Measurements from ENCODE around the gene INPP5A. TPM values are rescaled to one million over a fixed set of nuclear protein-coding genes. Genes with fewer than 3 reads are reported as not detected.

INPP5A gene
- total and polyA plus RNA-seq, 10 of the 15 experiments (the other 5 are each of a cell fraction or from before 2014, with no cell fraction given), result 0.52 to 15.0 (median 6.3) TPM

DNA sequence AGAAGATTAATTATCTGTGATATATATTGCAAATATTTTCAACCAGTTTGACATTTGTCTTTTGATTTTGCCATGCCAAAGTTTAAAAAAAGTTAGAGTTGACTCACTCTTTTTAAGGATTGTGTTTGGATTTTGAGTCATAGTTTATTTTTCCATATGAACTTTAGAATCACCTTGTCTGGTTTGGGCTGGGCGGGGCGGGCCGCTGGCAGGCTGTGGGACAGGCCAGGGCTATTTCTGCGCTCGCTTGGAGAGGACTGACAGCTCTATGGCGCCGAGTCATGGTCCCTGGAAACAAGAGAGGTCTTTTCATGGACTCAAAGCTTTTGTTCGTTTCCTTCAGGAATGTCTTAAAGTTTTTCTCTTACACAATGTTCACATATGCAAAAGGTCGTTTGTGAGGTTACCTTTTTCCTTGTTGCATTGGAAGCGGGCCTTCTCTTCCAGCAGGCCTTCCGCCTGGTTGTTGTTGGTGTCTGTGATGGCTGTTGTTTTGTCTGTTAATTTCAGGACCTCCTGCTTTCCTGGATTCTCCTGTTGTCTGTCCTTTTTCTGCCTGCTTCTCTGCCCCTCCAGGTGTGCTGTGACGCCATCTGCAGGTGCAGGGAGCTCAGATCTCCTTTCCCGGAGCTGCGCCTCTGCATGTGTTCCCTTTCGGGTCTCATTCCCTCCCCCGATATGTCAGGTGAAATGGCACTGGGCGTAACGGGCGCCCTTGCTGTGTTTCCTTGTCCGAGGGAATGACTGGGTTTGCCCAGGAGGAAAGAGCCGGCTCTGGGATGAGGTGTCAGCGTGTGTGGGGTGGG is 53.8 kb downstream of the INPP5A start:
- intact Hi-C loops (cut with micrococcal nuclease; ENCODE audit: unreplicated experiment) (no loop called here), in situ Hi-C loops (cut with MboI) (no loop called here)
- H3K79me2 ChIP-seq (ENCODE audit: control insufficient read depth, insufficient read depth, low read length), result peaks cover 8% of the 10 kb centered on the region
- H3K9ac ChIP-seq (ENCODE audit: control insufficient read depth, insufficient read depth, low read length), result no peak overlapping the region
- SMC1A ChIA-PET (ENCODE audit: uncharacterized antibody, unreplicated experiment), result interaction anchor here (0.9 to 3.6 kb wide), 3 partner anchors 15 to 51 kb away, joined by 3 to 21 read pairs (median 13); no protein-coding TSS in a partner anchor
- H4K20me1 ChIP-seq (ENCODE audit: control insufficient read depth, insufficient read depth), result no peaks in the 10 kb centered on the region
- FAIRE-seq (no peak), ATAC-seq (no peak), DNase-seq (ENCODE audit: low read depth, low spot score) (no peak)
- no peak overlapping the region for H3K4me2 ChIP-seq (ENCODE audit: control insufficient read depth, insufficient read depth)
- no peaks in the 10 kb centered on the region for H3K27me3 ChIP-seq (replicated peaks in 1 of 2; ENCODE audit: control insufficient read depth in 2 of 2, insufficient read depth in 2 of 2, low read length in 1 of 2)
- H3K9me3 ChIP-seq (replicated peaks; ENCODE audit: control insufficient read depth, insufficient read depth, low read length), result peaks cover 2% of the 10 kb centered on the region; the same call in 2 of the 3 replicates
- CTCF ChIA-PET, result interaction anchor here (3.4 kb wide), 1 partner anchor 132 kb away, joined by 9 read pairs; no protein-coding TSS in a partner anchor
- H3K36me3 ChIP-seq (ENCODE audit: control insufficient read depth in 2 of 2, insufficient read depth in 2 of 2, low read length in 1 of 2), result no peaks in the 10 kb centered on the region
- H3K4me3 ChIP-seq, result no peak overlapping the region
- 89% methylated on average over 19 of the region's 22 CpGs for WGBS (ENCODE audit: insufficient coverage, insufficient replicate concordance, low lambda C conversion rate, missing lambda C conversion rate)
- POLR2A ChIA-PET, result interaction anchor here (0.6 to 1.0 kb wide), 2 partner anchors 20 to 51 kb away, joined by 3 read pairs; no protein-coding TSS in a partner anchor
- no peak for TF ChIP-seq SMARCA5 (IDR thresholded peaks at IDR 0.05)
- TF ChIP-seq ZNF24 (IDR thresholded peaks at IDR 0.05), result no peak
- no peak for TF ChIP-seq HDGF (IDR thresholded peaks at IDR 0.05)
- TF ChIP-seq STAT1 (conservative IDR thresholded peaks at IDR 0.05), result no peak
- no peak for TF ChIP-seq SUPT20H (IDR thresholded peaks at IDR 0.05; ENCODE audit: borderline replicate concordance, control insufficient read depth, low read depth, low read length)
- no peak for TF ChIP-seq CBX3 (IDR thresholded peaks at IDR 0.05; ENCODE audit: borderline replicate concordance, low read depth)
- TF ChIP-seq RB1 (IDR thresholded peaks at IDR 0.05; ENCODE audit: borderline replicate concordance), result no peak
- TF ChIP-seq MYC (IDR thresholded peaks at IDR 0.05; ENCODE audit: insufficient read depth, insufficient read length, insufficient replicate concordance, low read length, severe bottlenecking), result no peak
- no peak for TF ChIP-seq RAD51 (IDR thresholded peaks at IDR 0.05)
- TF ChIP-seq ZNF622 (IDR thresholded peaks at IDR 0.05), result no peak
- no peak for TF ChIP-seq CREB1 (IDR thresholded peaks at IDR 0.05; ENCODE audit: low read depth)
- TF ChIP-seq MYB (IDR thresholded peaks at IDR 0.05; ENCODE audit: borderline replicate concordance, low read depth, low read length), result no peak
- TF ChIP-seq KLF5 (IDR thresholded peaks at IDR 0.05; ENCODE audit: partially characterized antibody), result no peak
- RAD21 ChIA-PET (ENCODE audit: unreplicated experiment), result interaction anchor here (1.1 to 4.7 kb wide), 3 partner anchors 16 to 132 kb away, joined by 4 to 25 read pairs (median 4); no protein-coding TSS in a partner anchor
- no TSS peak for BruUV-seq (replicated peaks)
- no peak overlapping the region for H3K27ac ChIP-seq (ENCODE audit: control insufficient read depth, insufficient read depth)
- no peak overlapping the region for H2AFZ ChIP-seq (ENCODE audit: control insufficient read depth, low read depth, low read length)
- H3K4me1 ChIP-seq (ENCODE audit: control insufficient read depth, insufficient read depth, low read length), result peaks cover 28% of the 10 kb centered on the region

Data from GM12878 (cell line).